Smooth muscle cell (in vitro differentiated cells): Measurements from ENCODE around the gene BCO2. TPM values are rescaled to one million over a fixed set of nuclear protein-coding genes. Genes with fewer than 3 reads are reported as not detected.

Experiments
- DNase-seq: peaks from one replicate; lab custom pipeline; 2025; ENCODE audit not compliant: unreplicated experiment; lab: John Stamatoyannopoulos, UW
- H2AFZ ChIP-seq: fragments of 200-600 bp; sonication (generic); 2 replicates; pipeline ENCODE4 v1.6.0; 2016; ENCODE audit warnings: antibody characterized with exemption, low read depth, mild to moderate bottlenecking
- H3F3A ChIP-seq: fragments of 200-600 bp; sonication (generic); 2 replicates; pipeline ENCODE4 v1.6.0; 2017; ENCODE audit warnings: antibody characterized with exemption, low read depth
- H3K27ac ChIP-seq: fragments of 200-600 bp; sonication (generic); 2 replicates; pipeline ENCODE4 v1.5.1; 2016; ENCODE audit warnings: low read depth, mild to moderate bottlenecking
- H3K27me3 ChIP-seq: fragments of 200-600 bp; sonication (generic); 2 replicates; pipeline ENCODE4 v1.6.1; 2016; ENCODE audit warnings: low read depth, mild to moderate bottlenecking
- H3K36me3 ChIP-seq: fragments of 200-600 bp; sonication (generic); 2 replicates; pipeline ENCODE4 v1.5.1; 2016; ENCODE audit warnings: low read depth
- H3K4me1 ChIP-seq: fragments of 200-600 bp; sonication (generic); 2 replicates; pipeline ENCODE4 v1.5.1; 2016; ENCODE audit warnings: low read depth
- H3K4me2 ChIP-seq: fragments of 200-600 bp; sonication (generic); 2 replicates; pipeline ENCODE4 v1.6.0; 2016; ENCODE audit warnings: mild to moderate bottlenecking
- H3K4me3 ChIP-seq: fragments of 200-600 bp; sonication (generic); 2 replicates; pipeline ENCODE4 v1.5.1; 2016; ENCODE audit warnings: mild to moderate bottlenecking
- H3K79me2 ChIP-seq: fragments of 200-600 bp; sonication (generic); 2 replicates; pipeline ENCODE4 v1.6.0; 2016; ENCODE audit warnings: low read depth, mild to moderate bottlenecking
- H3K9ac ChIP-seq: fragments of 200-600 bp; sonication (generic); 2 replicates; pipeline ENCODE4 v1.6.0; 2016; ENCODE audit warnings: low read depth
- H3K9me3 ChIP-seq: fragments of 200-600 bp; sonication (generic); replicated peaks from 2 replicates; pipeline ENCODE4 v1.5.1; 2016; ENCODE audit warnings: low read depth
- H4K20me1 ChIP-seq: fragments of 200-600 bp; sonication (generic); 2 replicates; pipeline ENCODE4 v1.6.0; 2016; ENCODE audit warnings: low read depth
- CTCF ChIP-seq: fragments of 200-600 bp; sonication (generic); IDR thresholded peaks from 2 replicates; pipeline ENCODE4 v1.5.1; 2017; ENCODE audit warnings: borderline replicate concordance, mild to moderate bottlenecking, antibody characterized with exemption; ENCODE audit not compliant: insufficient read depth, poor library complexity, severe bottlenecking
- WGBS: methylation state at CpG from one replicate; pipeline ENCODE4 v1.1.7; 2016; ENCODE audit warnings: low lambda C conversion rate; 5-methylcytosine and 5-hydroxymethylcytosine counted together
- polyA plus RNA-seq: library from polyadenylated mRNA; unstranded; fragments of >200 nt; fragmentation: Nextera tagmentation; extraction: Ambion mirVana; gene quantifications from 2 replicates; pipeline ENCODE4 v1.2.1, GENCODE V29; 2016
- total RNA-seq: library from RNA; depleted of rRNA; stranded (reverse); fragments of >200 nt; gene quantifications from 2 replicates; pipeline ENCODE4 v1.2.3, GENCODE V29; 2014

Gene BCO2
- total and polyA plus RNA-seq, 2 experiments from 2014 or later, result 0.82 to 1.8 TPM

GRCh38 chr11:112212710-112213109 lies 37.4 kb downstream of the BCO2 start:
- Histone ChIP-seq H3K4me3 (no peak overlapping the region), H2AFZ (no peak overlapping the region), H3K9ac (no peak overlapping the region), H3K79me2 (no peaks in the 10 kb centered on the region), H4K20me1 (no peaks in the 10 kb centered on the region), H3K4me1 (no peaks in the 10 kb centered on the region), H3K36me3 (no peaks in the 10 kb centered on the region), H3F3A (no peaks in the 10 kb centered on the region), H3K27me3 (peaks cover 12% of the 10 kb centered on the region), H3K27ac (no peak overlapping the region), H3K4me2 (no peak overlapping the region), H3K9me3 (no peaks in the 10 kb centered on the region)
- DNase-seq, result no peak
- TF ChIP-seq CTCF, result no peak

GRCh38 chr11:112213753-112214152 lies 38.4 kb downstream of the BCO2 start:
- no peaks in the 10 kb centered on the region for H3K79me2 ChIP-seq
- no peak overlapping the region for H3K4me2 ChIP-seq
- no peaks in the 10 kb centered on the region for H3K4me1 ChIP-seq
- no peak overlapping the region for H3K27ac ChIP-seq
- no peak for DNase-seq
- H2AFZ ChIP-seq, result no peak overlapping the region
- H3K4me3 ChIP-seq, result no peak overlapping the region
- H4K20me1 ChIP-seq, result no peaks in the 10 kb centered on the region
- H3K27me3 ChIP-seq, result peaks cover 7% of the 10 kb centered on the region
- no peak overlapping the region for H3K9ac ChIP-seq
- no peaks in the 10 kb centered on the region for H3K9me3 ChIP-seq
- no peak for TF ChIP-seq CTCF
- 87% methylated on average over 4 of the region's 4 CpGs for WGBS
- no peaks in the 10 kb centered on the region for H3F3A ChIP-seq
- H3K36me3 ChIP-seq, result no peaks in the 10 kb centered on the region

GRCh38 chr11:112215621-112216020 lies 40.3 kb downstream of the BCO2 start:
- Histone ChIP-seq H3K27ac (no peak overlapping the region), H3K9ac (no peak overlapping the region), H3K4me3 (no peak overlapping the region), H3K9me3 (no peaks in the 10 kb centered on the region), H4K20me1 (no peaks in the 10 kb centered on the region), H2AFZ (no peak overlapping the region), H3K27me3 (no peaks in the 10 kb centered on the region), H3K4me2 (no peak overlapping the region), H3K4me1 (no peaks in the 10 kb centered on the region), H3K36me3 (no peaks in the 10 kb centered on the region), H3K79me2 (no peaks in the 10 kb centered on the region), H3F3A (no peaks in the 10 kb centered on the region)
- TF ChIP-seq CTCF, result no peak
- DNase-seq, result no peak
- whole genome bisulfite sequencing, result 94% methylated on average over 6 of the region's 6 CpGs

GRCh38 chr11:112216561-112217105 lies 41.3 kb downstream of the BCO2 start:
- no peak overlapping the region for H3K4me2 ChIP-seq
- no peak for DNase-seq
- H3K9ac ChIP-seq, result no peak overlapping the region
- H3K79me2 ChIP-seq, result no peaks in the 10 kb centered on the region
- no peak overlapping the region for H3K4me3 ChIP-seq
- no peaks in the 10 kb centered on the region for H3F3A ChIP-seq
- no peaks in the 10 kb centered on the region for H4K20me1 ChIP-seq
- no peaks in the 10 kb centered on the region for H3K27me3 ChIP-seq
- no peaks in the 10 kb centered on the region for H3K9me3 ChIP-seq
- TF ChIP-seq CTCF, result no peak
- H3K4me1 ChIP-seq, result no peaks in the 10 kb centered on the region
- H3K27ac ChIP-seq, result no peak overlapping the region
- no peaks in the 10 kb centered on the region for H3K36me3 ChIP-seq
- no peak overlapping the region for H2AFZ ChIP-seq
- WGBS, result 96% methylated on average over 1 of the region's 1 CpG
